H1 (cell line): ENCODE measurements around the gene ACSL6.

Source experiments
- ATF2 ChIP-seq: IDR thresholded peaks from 2 replicates; pipeline ENCODE4 v1.6.1; 2012; ENCODE audit warnings: low read length, inconsistent platforms
- CHD1 ChIP-seq: IDR thresholded peaks from 2 replicates; pipeline ENCODE4 v1.6.1; 2012; ENCODE audit warnings: low read depth, low read length, improper control_type of control experiment
- CTCF ChIP-seq, 3 experiments: IDR thresholded peaks; 1 replicate in 2 of 3; 2 replicates in 1 of 3; pipeline versions ENCODE4 v1.5.1 to v1.6.1; 2011; ENCODE audit warnings: low read length in 3 of 3, mild to moderate bottlenecking in 3 of 3, inconsistent platforms in 2 of 3, low read depth in 1 of 3, moderate library complexity in 1 of 3; ENCODE audit not compliant: insufficient read depth in 1 of 3; ENCODE audit errors: control extremely low read depth in 1 of 3
- HDAC2 ChIP-seq, 2 experiments: fragments of 300-600 bp in 1 of 2; sonication (generic) in 1 of 2; IDR thresholded peaks; 2 replicates each; pipeline ENCODE4 v1.6.1; 2011 to 2012; ENCODE audit warnings: low read depth in 2 of 2, low read length in 2 of 2, mild to moderate bottlenecking in 2 of 2, moderate library complexity in 2 of 2, borderline replicate concordance in 1 of 2, inconsistent platforms in 1 of 2
- JUND ChIP-seq: IDR thresholded peaks from 2 replicates; pipeline ENCODE4 v1.6.1; 2011; ENCODE audit warnings: mild to moderate bottlenecking, improper control_type of control experiment, low read length
- MAX ChIP-seq: IDR thresholded peaks from 2 replicates; pipeline ENCODE4 v1.6.1; 2012; ENCODE audit warnings: inconsistent platforms
- PHF8 ChIP-seq: fragments of 200-600 bp; sonication (generic); conservative IDR thresholded peaks from 2 replicates; pipeline ENCODE4 v1.7.1; 2012; ENCODE audit warnings: low read depth, mild to moderate bottlenecking, inconsistent platforms, low read length, moderate library complexity
- POLR2A ChIP-seq, 2 experiments: IDR thresholded peaks; 1 replicate in 1 of 2; 2 replicates in 1 of 2; pipeline ENCODE4 v1.6.1; 2011; ENCODE audit warnings: low read depth in 2 of 2, low read length in 2 of 2, mild to moderate bottlenecking in 2 of 2; ENCODE audit errors: control extremely low read depth in 1 of 2
- POLR2AphosphoS5 ChIP-seq: IDR thresholded peaks from 2 replicates; pipeline ENCODE4 v1.6.1; 2011; ENCODE audit warnings: low read depth, low read length
- RAD21 ChIP-seq, 2 experiments: IDR thresholded peaks in 1 of 2; conservative IDR thresholded peaks in 1 of 2; 2 replicates each; pipeline ENCODE4 v1.6.1; 2011; ENCODE audit warnings: low read depth in 2 of 2, low read length in 2 of 2, improper control_type of control experiment in 1 of 2, inconsistent platforms in 1 of 2, mild to moderate bottlenecking in 1 of 2, moderate library complexity in 1 of 2
- SIN3A ChIP-seq, 2 experiments: IDR thresholded peaks in 1 of 2; conservative IDR thresholded peaks in 1 of 2; 2 replicates each; pipeline ENCODE4 v1.6.1; 2011 to 2012; ENCODE audit warnings: low read length in 2 of 2, improper control_type of control experiment in 1 of 2, low read depth in 1 of 2, mild to moderate bottlenecking in 1 of 2
- SP1 ChIP-seq: IDR thresholded peaks from 2 replicates; pipeline ENCODE4 v1.6.1; 2011; ENCODE audit warnings: low read depth, low read length
- TCF12 ChIP-seq: IDR thresholded peaks from 2 replicates; pipeline ENCODE4 v1.6.1; 2011; ENCODE audit warnings: low read depth, mild to moderate bottlenecking, low read length

DNA sequence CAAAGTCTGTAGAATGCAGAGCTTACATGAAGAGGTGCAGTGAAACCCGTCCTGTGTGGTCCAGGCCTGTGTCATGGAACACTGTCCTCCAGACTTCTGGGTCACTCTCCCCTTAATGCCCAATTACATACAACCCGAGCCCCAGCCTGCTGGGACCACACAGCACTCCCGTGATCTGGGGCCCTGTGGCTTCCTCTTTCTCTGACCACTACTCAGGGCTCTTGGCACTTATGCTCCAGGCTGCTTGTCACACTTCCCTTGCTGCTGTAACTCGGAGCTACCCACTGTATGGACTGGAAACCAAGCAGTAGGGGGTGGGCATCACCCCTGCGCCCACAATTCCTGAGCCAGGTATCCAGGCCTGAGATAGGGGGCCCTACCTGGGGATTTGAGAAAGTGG is 38.7 kb upstream of the ACSL6 start:
- TF ChIP-seq MAX (no peak), SIN3A (conservative IDR thresholded peaks at IDR 0.05 in 1 of 2, IDR thresholded peaks at IDR 0.05 in 1 of 2; ENCODE audit: low read depth in 1 of 2, low read length in 2 of 2) (no peak), CTCF (IDR thresholded peaks at IDR 0.05; ENCODE audit: control extremely low read depth in 1 of 3, insufficient read depth in 1 of 3, low read depth in 1 of 3, low read length in 3 of 3) (no peak), POLR2AphosphoS5 (no peak), POLR2A (IDR thresholded peaks at IDR 0.05; ENCODE audit: control extremely low read depth in 1 of 2, low read depth in 2 of 2, low read length in 2 of 2) (no peak), SP1 (no peak), CHD1 (no peak), RAD21 (IDR thresholded peaks at IDR 0.05 in 1 of 2, conservative IDR thresholded peaks at IDR 0.05 in 1 of 2; ENCODE audit: low read depth in 2 of 2, low read length in 2 of 2) (no peak), HDAC2 (IDR thresholded peaks at IDR 0.05; ENCODE audit: borderline replicate concordance in 1 of 2, low read depth in 2 of 2, low read length in 2 of 2) (no peak), PHF8 (no peak), ATF2 (no peak), TCF12 (no peak), JUND (no peak)
